ENCODE data around the gene FMNL3. TPM values are rescaled to one million over a fixed set of nuclear protein-coding genes. Genes with fewer than 3 reads are reported as not detected.

Gene FMNL3
- total and polyA plus RNA-seq, 8 donors = 2.1 to 28.5 (median 8.3) TPM

GRCh38 chr12:49598527-49598926 is 108.7 kb downstream of the FMNL3 start:
- WGBS, 5 donors = 83 to 88% (median 84%) methylated on average over 9 to 10 of the region's 10 CpGs
- no peak for DNase-seq
- H3K27me3 ChIP-seq = no peaks in the 10 kb centered on the region
- H3K27ac ChIP-seq = no peak overlapping the region
- no peak for TF ChIP-seq EP300 (IDR thresholded peaks at IDR 0.05)
- no peak for TF ChIP-seq CTCF (IDR thresholded peaks at IDR 0.05)
- TF ChIP-seq POLR2AphosphoS5 (IDR thresholded peaks at IDR 0.05) = no peak
- intact Hi-C loops (cut with DNase I; ENCODE audit: low total_unique reads) = no loop called here
- no peak overlapping the region for H3K4me3 ChIP-seq
- peaks cover 0 to 15% (median 2%) of the 10 kb centered on the region in 4 donors for H3K36me3 ChIP-seq
- H3K4me1 ChIP-seq = no peaks in the 10 kb centered on the region
- H3K9me3 ChIP-seq = no peaks in the 10 kb centered on the region

GRCh38 chr12:49588721-49589516 is 118.3 kb downstream of the FMNL3 start:
- H3K36me3 ChIP-seq = peaks cover 0 to 20% (median 11%) of the 10 kb centered on the region in 4 donors
- intact Hi-C loops (cut with DNase I; ENCODE audit: low total_unique reads) = no loop called here
- H3K4me3 ChIP-seq = no peak overlapping the region
- H3K4me1 ChIP-seq = peaks cover 0 to 7% (median 3%) of the 10 kb centered on the region in 4 donors
- no peaks in the 10 kb centered on the region for H3K9me3 ChIP-seq
- no peaks in the 10 kb centered on the region for H3K27me3 ChIP-seq
- no peak for DNase-seq
- H3K27ac ChIP-seq = no peak overlapping the region
- WGBS, 5 donors = 72 to 79% (median 75%) methylated on average over 3 to 4 of the region's 4 CpGs
- no peak for TF ChIP-seq EP300 (IDR thresholded peaks at IDR 0.05)
- no peak for TF ChIP-seq POLR2A (IDR thresholded peaks at IDR 0.05)
- no peak for TF ChIP-seq CTCF (IDR thresholded peaks at IDR 0.05)
- TF ChIP-seq POLR2AphosphoS5 (IDR thresholded peaks at IDR 0.05) = no peak

- intact Hi-C loops (cut with DNase I; ENCODE audit: low total_unique reads) = no loop called here
- 84 to 96% (median 91%) methylated on average over 5 to 7 of the region's 7 CpGs for WGBS, 5 donors
Observed at GRCh38 chr12:49588281-49588680, 118.9 kb downstream of the FMNL3 start.

More at GRCh38 chr12:49588281-49588680, 118.9 kb downstream of the FMNL3 start:
- Histone ChIP-seq H3K27ac (no peak overlapping the region), H3K27me3 (no peaks in the 10 kb centered on the region), H3K36me3 (peaks cover 0 to 20% (median 11%) of the 10 kb centered on the region in 4 donors), H3K4me1 (peaks cover 0 to 13% (median 9%) of the 10 kb centered on the region in 4 donors), H3K4me3 (no peak overlapping the region), H3K9me3 (no peaks in the 10 kb centered on the region)
- DNase-seq = no peak
- TF ChIP-seq EP300 (IDR thresholded peaks at IDR 0.05) (no peak), CTCF (IDR thresholded peaks at IDR 0.05) (no peak), POLR2AphosphoS5 (IDR thresholded peaks at IDR 0.05) (no peak), POLR2A (IDR thresholded peaks at IDR 0.05) (no peak)
